Mucosa of descending colon (tissue), 3 donors: ENCODE data around the gene KCNS3. TPM values are rescaled to one million over a fixed set of nuclear protein-coding genes. Genes with fewer than 3 reads are reported as not detected.
A peak's percentile ranks its signal among the peaks of the same experiment; 100 is the strongest.

Experiments
- ATAC-seq: fragments of 200-7000 bp; cut with Tn5 transposase; one replicate; pipeline ENCODE4 v1.9.1; 2020; ENCODE audit warnings: mild to moderate bottlenecking, moderate library complexity
- DNase-seq, 3 donors: peaks; one replicate each; pipeline ENCODE4 v3.0.0-alpha.2; 2020
- H3K36me3 ChIP-seq: fragments of 200-600 bp; one replicate; pipeline ENCODE4 v1.8.0; 2021; ENCODE audit warnings: low read depth, mild to moderate bottlenecking
- H3K4me1 ChIP-seq: fragments of 200-600 bp; one replicate; pipeline ENCODE4 v1.8.0; 2021; ENCODE audit warnings: low read depth, mild to moderate bottlenecking
- H3K4me3 ChIP-seq: fragments of 200-600 bp; one replicate; pipeline ENCODE4 v1.8.0; 2021; ENCODE audit warnings: mild to moderate bottlenecking
- H3K9me3 ChIP-seq: fragments of 200-600 bp; one replicate; pipeline ENCODE4 v1.8.0; 2021; ENCODE audit warnings: mild to moderate bottlenecking
- CTCF ChIP-seq: fragments of 200-600 bp; IDR thresholded peaks from one replicate; pipeline ENCODE4 v1.8.0; 2022; ENCODE audit warnings: antibody characterized with exemption, mild to moderate bottlenecking
- intact Hi-C, 2 donors: fragments of 100-400 bp; cut with DNase I in 1 of 2; cut with micrococcal nuclease in 1 of 2; formaldehyde crosslinking; loops; one replicate each; pipeline versions ENCODE4 v1.11.0 to v1.11.1; 2022; cut with DNase I, micrococcal nuclease
- total RNA-seq, 3 donors: library from RNA; stranded (reverse); fragmentation: NEBNext Ultra II Directional in 2 of 3; extraction: Animal tissue kit (Norgen Biotek cat#: 25700) in 2 of 3; gene quantifications; one replicate each; pipeline versions ENCODE4 v1.2.1 to v1.2.4, GENCODE V29; 2021 to 2023
- donor health status: DM: no; HTN: no; CAD: no; lungs with moderate emphysema.
- donor health status: DM: no; HTN: no; CAD: no.
- donor health status: DM: no; HTN: yes; CAD: no.

Gene KCNS3
- total RNA-seq, 3 donors from 2014 or later: 4.9 to 21.6 (median 16.8) TPM

GRCh38 chr2:17930773-17931172, 52.3 kb downstream of the KCNS3 start:
- H3K4me3 ChIP-seq: no peak overlapping the region
- no peaks in the 10 kb centered on the region for H3K36me3 ChIP-seq
- no peak for DNase-seq
- H3K9me3 ChIP-seq: no peaks in the 10 kb centered on the region
- ATAC-seq: no peak
- H3K4me1 ChIP-seq: no peaks in the 10 kb centered on the region
- no peak for TF ChIP-seq CTCF
- intact Hi-C loops: no loop called here

GRCh38 chr2:17933256-17933655, 54.8 kb downstream of the KCNS3 start:
- no peaks in the 10 kb centered on the region for H3K9me3 ChIP-seq
- no peaks in the 10 kb centered on the region for H3K4me1 ChIP-seq
- no peak for TF ChIP-seq CTCF
- no peak for DNase-seq
- intact Hi-C loops: no loop called here
- no peak overlapping the region for H3K4me3 ChIP-seq
- H3K36me3 ChIP-seq: no peaks in the 10 kb centered on the region
- no peak for ATAC-seq

- no peaks in the 10 kb centered on the region for H3K9me3 ChIP-seq
- no peak overlapping the region for H3K4me3 ChIP-seq
- H3K4me1 ChIP-seq: no peaks in the 10 kb centered on the region
- ATAC-seq (peak; percentile 28), DNase-seq (peak in 1 of 3 donors; percentile 2)
- H3K36me3 ChIP-seq: no peaks in the 10 kb centered on the region
- intact Hi-C loops: no loop called here
- TF ChIP-seq CTCF: no peak
Observed at GRCh38 chr2:17934721-17935120, 56.3 kb downstream of the KCNS3 start.

- no peaks in the 10 kb centered on the region for H3K9me3 ChIP-seq
- no peak overlapping the region for H3K4me3 ChIP-seq
- TF ChIP-seq CTCF: no peak
- intact Hi-C loops: no loop called here
- no peak for ATAC-seq
- DNase-seq: no peak
- H3K36me3 ChIP-seq: no peaks in the 10 kb centered on the region
- no peaks in the 10 kb centered on the region for H3K4me1 ChIP-seq
Observed at GRCh38 chr2:17935242-17935885, 56.9 kb downstream of the KCNS3 start.

GRCh38 chr2:17936599-17936998, 58.1 kb downstream of the KCNS3 start:
- intact Hi-C loops: no loop called here
- DNase-seq (no peak), ATAC-seq (no peak)
- no peak overlapping the region for H3K4me3 ChIP-seq
- TF ChIP-seq CTCF: no peak
- H3K4me1 ChIP-seq: no peaks in the 10 kb centered on the region
- H3K36me3 ChIP-seq: no peaks in the 10 kb centered on the region
- no peaks in the 10 kb centered on the region for H3K9me3 ChIP-seq
